Breast epithelium (tissue), 3 donors: ENCODE results near the gene TMCC3.

Source experiments
- POLR2A ChIP-seq: fragments of 450-650 bp; IDR thresholded peaks from one replicate; pipeline ENCODE4 v1.6.1; 2016; ENCODE audit warnings: antibody characterized with exemption, mild to moderate bottlenecking, moderate library complexity
- POLR2AphosphoS5 ChIP-seq, 3 donors: sonication (generic); formaldehyde crosslinking; IDR thresholded peaks; one replicate each; pipeline ENCODE4 v1.6.1; 2017; ENCODE audit warnings: antibody characterized with exemption in 3 of 3
- TF ChIP-seq, protein P1 (sequence below), 3 donors: fragments of 450-650 bp; IDR thresholded peaks; one replicate each; pipeline ENCODE4 v1.5.1; 2016 to 2017; ENCODE audit warnings: antibody characterized with exemption in 3 of 3, mild to moderate bottlenecking in 3 of 3, moderate library complexity in 3 of 3

GRCh38 chr12:94525951-94526350 lies 124.4 kb downstream of the TMCC3 start:
- TF ChIP-seq, protein P1, sequence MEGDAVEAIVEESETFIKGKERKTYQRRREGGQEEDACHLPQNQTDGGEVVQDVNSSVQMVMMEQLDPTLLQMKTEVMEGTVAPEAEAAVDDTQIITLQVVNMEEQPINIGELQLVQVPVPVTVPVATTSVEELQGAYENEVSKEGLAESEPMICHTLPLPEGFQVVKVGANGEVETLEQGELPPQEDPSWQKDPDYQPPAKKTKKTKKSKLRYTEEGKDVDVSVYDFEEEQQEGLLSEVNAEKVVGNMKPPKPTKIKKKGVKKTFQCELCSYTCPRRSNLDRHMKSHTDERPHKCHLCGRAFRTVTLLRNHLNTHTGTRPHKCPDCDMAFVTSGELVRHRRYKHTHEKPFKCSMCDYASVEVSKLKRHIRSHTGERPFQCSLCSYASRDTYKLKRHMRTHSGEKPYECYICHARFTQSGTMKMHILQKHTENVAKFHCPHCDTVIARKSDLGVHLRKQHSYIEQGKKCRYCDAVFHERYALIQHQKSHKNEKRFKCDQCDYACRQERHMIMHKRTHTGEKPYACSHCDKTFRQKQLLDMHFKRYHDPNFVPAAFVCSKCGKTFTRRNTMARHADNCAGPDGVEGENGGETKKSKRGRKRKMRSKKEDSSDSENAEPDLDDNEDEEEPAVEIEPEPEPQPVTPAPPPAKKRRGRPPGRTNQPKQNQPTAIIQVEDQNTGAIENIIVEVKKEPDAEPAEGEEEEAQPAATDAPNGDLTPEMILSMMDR (IDR thresholded peaks at IDR 0.05), result no peak
- no peak for TF ChIP-seq POLR2A
- TF ChIP-seq POLR2AphosphoS5 (IDR thresholded peaks at IDR 0.05), result no peak
